Neural cell (in vitro differentiated cells): ENCODE data around the gene TXLNG.

Experiments
- EP300 ChIP-seq: fragments of 450-650 bp; conservative IDR thresholded peaks from 2 replicates; pipeline ENCODE4 v1.6.1; 2014; ENCODE audit warnings: antibody characterized with exemption, mild to moderate bottlenecking, moderate library complexity; ENCODE audit not compliant: poor library complexity, severe bottlenecking
- POLR2AphosphoS5 ChIP-seq: IDR thresholded peaks from 2 replicates; pipeline ENCODE4 v1.6.1; 2012
- RAD21 ChIP-seq: fragments of 450-650 bp; conservative IDR thresholded peaks from 2 replicates; pipeline ENCODE4 v1.6.1; 2014; ENCODE audit warnings: antibody characterized with exemption, mild to moderate bottlenecking, moderate library complexity
- TF ChIP-seq, protein P1 (sequence below): fragments of 450-650 bp; IDR thresholded peaks from 2 replicates; pipeline ENCODE4 v1.5.1; 2014; ENCODE audit warnings: antibody characterized with exemption, mild to moderate bottlenecking, moderate library complexity; ENCODE audit not compliant: poor library complexity, severe bottlenecking

DNA sequence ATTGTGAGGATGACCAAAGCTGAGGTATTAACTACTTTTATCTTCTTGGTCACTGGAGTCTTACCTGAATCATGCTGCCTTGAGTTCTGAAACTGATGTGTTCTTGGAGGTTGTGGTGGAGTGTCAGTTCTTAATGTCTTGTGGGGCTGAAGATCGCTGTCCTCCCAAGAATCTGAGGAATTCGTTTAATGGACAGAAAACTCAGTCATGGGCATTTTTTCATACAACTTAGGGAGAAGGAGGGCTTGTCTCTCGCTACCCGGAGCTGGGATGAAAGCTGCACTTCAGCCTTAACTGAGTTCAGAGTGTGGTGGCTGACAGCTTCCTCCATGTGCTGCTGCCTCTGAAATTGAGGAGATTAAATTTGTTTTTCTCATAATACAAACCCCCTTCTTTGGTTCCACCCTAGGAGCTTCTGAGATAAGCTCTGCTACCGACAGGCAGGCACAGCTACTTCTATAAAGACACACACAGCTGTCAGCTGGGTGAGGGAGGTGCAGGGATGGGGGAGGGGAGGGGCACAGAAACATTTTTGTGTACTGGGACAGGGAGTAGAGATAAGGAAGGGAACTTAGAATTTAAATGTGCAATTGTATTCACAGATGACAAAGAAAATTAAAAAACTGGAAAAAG is 53.1 kb downstream of the TXLNG start:
- TF ChIP-seq EP300, result no peak
- TF ChIP-seq POLR2AphosphoS5, result no peak
- TF ChIP-seq, protein P1, sequence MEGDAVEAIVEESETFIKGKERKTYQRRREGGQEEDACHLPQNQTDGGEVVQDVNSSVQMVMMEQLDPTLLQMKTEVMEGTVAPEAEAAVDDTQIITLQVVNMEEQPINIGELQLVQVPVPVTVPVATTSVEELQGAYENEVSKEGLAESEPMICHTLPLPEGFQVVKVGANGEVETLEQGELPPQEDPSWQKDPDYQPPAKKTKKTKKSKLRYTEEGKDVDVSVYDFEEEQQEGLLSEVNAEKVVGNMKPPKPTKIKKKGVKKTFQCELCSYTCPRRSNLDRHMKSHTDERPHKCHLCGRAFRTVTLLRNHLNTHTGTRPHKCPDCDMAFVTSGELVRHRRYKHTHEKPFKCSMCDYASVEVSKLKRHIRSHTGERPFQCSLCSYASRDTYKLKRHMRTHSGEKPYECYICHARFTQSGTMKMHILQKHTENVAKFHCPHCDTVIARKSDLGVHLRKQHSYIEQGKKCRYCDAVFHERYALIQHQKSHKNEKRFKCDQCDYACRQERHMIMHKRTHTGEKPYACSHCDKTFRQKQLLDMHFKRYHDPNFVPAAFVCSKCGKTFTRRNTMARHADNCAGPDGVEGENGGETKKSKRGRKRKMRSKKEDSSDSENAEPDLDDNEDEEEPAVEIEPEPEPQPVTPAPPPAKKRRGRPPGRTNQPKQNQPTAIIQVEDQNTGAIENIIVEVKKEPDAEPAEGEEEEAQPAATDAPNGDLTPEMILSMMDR, result no peak
- no peak for TF ChIP-seq RAD21
